Metanephros (tissue), 2 donors: ENCODE data around the gene ARHGAP10. TPM values are rescaled to one million over a fixed set of nuclear protein-coding genes. Genes with fewer than 3 reads are reported as not detected.

Experiments used
- small RNA-seq: library from RNA; depleted of rRNA; stranded (forward); fragments of <200 nt; gene quantifications from one replicate; pipeline ENCODE3, GENCODE V24; 2014; ENCODE audit warnings: low replicate concordance
- total RNA-seq: library from RNA; depleted of rRNA; stranded (reverse); fragments of >200 nt; gene quantifications from one replicate; pipeline ENCODE4 v1.2.3, GENCODE V29; 2014

The ARHGAP10 gene, protein sequence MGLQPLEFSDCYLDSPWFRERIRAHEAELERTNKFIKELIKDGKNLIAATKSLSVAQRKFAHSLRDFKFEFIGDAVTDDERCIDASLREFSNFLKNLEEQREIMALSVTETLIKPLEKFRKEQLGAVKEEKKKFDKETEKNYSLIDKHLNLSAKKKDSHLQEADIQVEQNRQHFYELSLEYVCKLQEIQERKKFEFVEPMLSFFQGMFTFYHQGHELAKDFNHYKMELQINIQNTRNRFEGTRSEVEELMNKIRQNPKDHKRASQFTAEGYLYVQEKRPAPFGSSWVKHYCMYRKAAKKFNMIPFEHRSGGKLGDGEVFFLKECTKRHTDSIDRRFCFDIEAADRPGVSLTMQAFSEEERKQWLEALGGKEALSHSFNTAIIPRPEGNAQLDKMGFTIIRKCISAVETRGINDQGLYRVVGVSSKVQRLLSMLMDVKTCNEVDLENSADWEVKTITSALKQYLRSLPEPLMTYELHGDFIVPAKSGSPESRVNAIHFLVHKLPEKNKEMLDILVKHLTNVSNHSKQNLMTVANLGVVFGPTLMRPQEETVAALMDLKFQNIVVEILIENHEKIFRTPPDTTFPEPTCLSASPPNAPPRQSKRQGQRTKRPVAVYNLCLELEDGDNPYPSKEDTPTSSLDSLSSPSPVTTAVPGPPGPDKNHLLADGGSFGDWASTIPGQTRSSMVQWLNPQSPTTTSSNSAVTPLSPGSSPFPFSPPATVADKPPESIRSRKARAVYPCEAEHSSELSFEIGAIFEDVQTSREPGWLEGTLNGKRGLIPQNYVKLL
- total RNA-seq = 37.7 TPM

DNA sequence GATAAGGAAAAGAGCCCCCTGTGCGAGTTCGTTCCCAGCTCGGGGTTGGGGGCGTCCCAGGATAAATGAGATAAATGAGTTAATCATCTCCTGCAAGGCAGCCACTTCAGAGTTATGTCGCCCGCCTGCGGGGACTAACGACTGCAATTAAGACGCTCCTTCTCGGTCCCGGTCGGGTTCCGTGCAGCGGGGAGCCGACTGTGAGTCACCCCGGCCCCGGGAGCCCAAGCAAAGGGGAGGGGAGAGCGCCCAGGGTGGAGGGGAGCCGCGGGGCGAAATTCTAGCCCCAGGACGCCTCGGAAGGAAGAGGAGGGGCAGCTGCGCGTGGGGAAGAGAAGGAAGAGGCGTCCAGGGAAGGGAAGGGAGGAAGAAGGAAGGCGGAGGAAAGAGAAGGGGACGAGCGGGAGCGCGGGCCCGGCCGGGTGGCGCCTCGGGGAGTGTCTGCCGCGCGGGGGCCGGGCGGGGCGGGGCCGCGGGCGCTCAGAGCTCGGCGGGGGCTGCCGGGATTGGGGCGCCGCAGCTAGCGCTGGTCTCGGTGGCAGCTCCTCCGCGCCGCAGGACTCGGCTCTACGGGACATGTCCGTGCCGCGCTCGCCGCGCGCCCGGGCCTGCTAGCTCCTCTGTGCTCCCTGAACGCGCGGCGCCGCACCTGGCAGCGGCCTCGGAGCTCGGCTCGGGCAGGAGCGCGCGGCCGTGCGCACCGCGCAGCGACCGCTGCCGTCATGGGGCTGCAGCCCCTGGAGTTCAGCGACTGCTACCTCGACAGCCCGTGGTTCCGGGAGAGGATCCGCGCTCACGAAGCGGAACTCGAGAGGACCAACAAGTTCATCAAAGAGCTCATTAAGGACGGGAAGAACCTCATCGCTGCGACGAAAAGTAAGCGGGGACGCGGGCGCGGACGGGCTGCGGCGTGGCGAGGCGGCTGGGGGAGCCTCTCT, at the start of gene ARHGAP10:
Gene ARHGAP10, plus strand, starts transcription at position 509 of the 938 bp plus-strand sequence. Its CDS starts 214 bp downstream, at position 723.

DNA sequence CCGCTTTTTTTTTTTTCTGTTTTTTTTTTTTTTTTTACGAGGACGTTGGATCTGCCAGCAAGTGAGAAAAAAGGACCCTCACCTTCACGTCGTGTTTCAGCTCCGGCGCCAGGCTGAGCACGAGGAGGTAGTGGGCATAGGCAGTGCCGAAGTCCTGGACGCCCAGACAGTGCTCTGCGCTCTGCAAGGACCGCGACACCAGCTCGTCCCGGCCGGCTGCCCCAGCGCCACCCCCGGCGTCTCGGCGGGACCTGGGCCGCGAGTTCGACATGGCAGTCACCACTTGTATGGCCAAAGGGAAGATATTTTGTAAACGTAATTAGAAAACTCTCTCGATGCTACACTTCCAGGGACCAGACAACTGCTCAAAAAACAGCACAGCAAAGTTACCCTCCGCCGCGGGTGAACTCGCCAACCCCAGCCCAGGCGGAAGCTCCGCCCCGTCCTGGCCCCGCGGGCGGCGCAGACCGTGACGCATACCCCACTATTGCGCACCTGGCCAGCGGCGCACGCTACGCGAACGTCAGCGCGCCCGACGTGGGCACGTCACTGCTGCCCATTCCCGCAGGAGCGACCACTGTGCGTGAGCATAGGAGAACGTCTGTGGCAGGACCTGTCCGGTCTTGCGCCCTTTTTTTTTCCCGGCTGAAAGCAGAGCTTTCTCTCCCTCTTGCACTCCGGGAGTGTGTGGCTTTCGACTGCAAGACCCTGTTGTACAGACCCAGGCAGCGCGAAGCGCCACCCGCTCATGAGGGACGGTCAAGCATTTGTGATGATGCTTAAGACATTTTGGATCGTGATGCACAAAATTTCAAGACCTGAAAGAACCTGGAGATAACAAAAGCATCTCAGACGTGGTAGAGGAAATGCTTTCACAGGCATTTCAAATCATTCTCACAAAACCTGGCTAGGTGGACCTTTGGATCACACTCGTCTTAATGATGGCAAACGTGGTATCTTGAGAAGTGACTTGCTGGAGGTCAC, 47.9 kb upstream of the ARHGAP10 start, which contains the start of gene PRMT9:
Gene PRMT9, minus strand, starts transcription at position 447 of the 984 bp plus-strand sequence. Its CDS starts 176 bp downstream, at position 271.

Small RNA genes lying within 50 kb of the gene (small RNA-seq; reads per million reads assigned to genes)
- not detected for gene MIR4799
- not detected for gene RN7SL254P
- gene RNA5SP165 = not detected

Other genes with a start within 250 kb of the ARHGAP10 start
- gene TMEM184C, start 114.7 kb upstream of the ARHGAP10 start, total RNA-seq = 49.2 TPM
- 24.0 TPM for gene PRMT9, start 47.9 kb upstream of the ARHGAP10 start, total RNA-seq